Cardiac fibroblast (primary cell): ENCODE results near the gene SCAPER.
A peak's percentile ranks its signal among the peaks of the same experiment; 100 is the strongest.

Experiments
- DNase-seq, 2 donors: peaks; one replicate each; pipeline versions ENCODE4 v3.0.0 to v3.0.0-alpha.2; 2010; ENCODE audit warnings: low read depth in 2 of 2
- H3K4me3 ChIP-seq, 2 donors: replicated peaks in 1 of 2; 1 replicate in 1 of 2; 2 replicates in 1 of 2; pipeline ENCODE4 v1.5.1; 2011; ENCODE audit warnings: low read depth in 2 of 2, low read length in 2 of 2, mild to moderate bottlenecking in 2 of 2, moderate library complexity in 1 of 2
- CTCF ChIP-seq: IDR thresholded peaks from one replicate; pipeline ENCODE4 v1.5.1; 2011; ENCODE audit warnings: low read depth, mild to moderate bottlenecking, low read length, inconsistent platforms

The SCAPER gene

GRCh38 chr15:76398317-76399104, 506.6 kb downstream of the SCAPER start:
- no peak for DNase-seq
- H3K4me3 ChIP-seq: no peak overlapping the region
- TF ChIP-seq CTCF: no peak

- DNase-seq: peak; percentile 6 to 25
- H3K4me3 ChIP-seq: no peak overlapping the region
- TF ChIP-seq CTCF: no peak
Observed at GRCh38 chr15:76393614-76394013, 511.5 kb downstream of the SCAPER start.

GRCh38 chr15:76391847-76392246, 513.3 kb downstream of the SCAPER start:
- no peak for TF ChIP-seq CTCF
- DNase-seq: peak in 1 of 2 donors; percentile 12
- H3K4me3 ChIP-seq: no peak overlapping the region

GRCh38 chr15:76391309-76391708, 513.8 kb downstream of the SCAPER start:
- H3K4me3 ChIP-seq: no peak overlapping the region
- no peak for DNase-seq
- TF ChIP-seq CTCF: no peak

GRCh38 chr15:76390571-76390970, 514.6 kb downstream of the SCAPER start:
- TF ChIP-seq CTCF: no peak
- no peak overlapping the region for H3K4me3 ChIP-seq
- no peak for DNase-seq

- TF ChIP-seq CTCF: no peak
- no peak for DNase-seq
- no peak overlapping the region for H3K4me3 ChIP-seq
Observed at GRCh38 chr15:76386926-76387325, 518.2 kb downstream of the SCAPER start.

GRCh38 chr15:76386178-76386577, 519.0 kb downstream of the SCAPER start:
- TF ChIP-seq CTCF: no peak
- no peak overlapping the region for H3K4me3 ChIP-seq
- DNase-seq: no peak
